GM12864 (cell line): ENCODE data around the gene MGAT3.

Experiments used
- DNase-seq: peaks from one replicate; pipeline ENCODE4 v3.0.0-alpha.2; 2011; ENCODE audit warnings: low read depth
- H3K4me3 ChIP-seq: 2 replicates; pipeline ENCODE4 v1.5.1; 2011; ENCODE audit warnings: mild to moderate bottlenecking, low read depth, low read length, control low read depth
- TF ChIP-seq, protein P1 (sequence below): IDR thresholded peaks from 2 replicates; pipeline ENCODE4 v1.5.1; 2011; ENCODE audit warnings: low read depth, mild to moderate bottlenecking, moderate library complexity, low read length, control low read depth, inconsistent platforms; ENCODE audit errors: missing control alignments

Gene MGAT3

DNA sequence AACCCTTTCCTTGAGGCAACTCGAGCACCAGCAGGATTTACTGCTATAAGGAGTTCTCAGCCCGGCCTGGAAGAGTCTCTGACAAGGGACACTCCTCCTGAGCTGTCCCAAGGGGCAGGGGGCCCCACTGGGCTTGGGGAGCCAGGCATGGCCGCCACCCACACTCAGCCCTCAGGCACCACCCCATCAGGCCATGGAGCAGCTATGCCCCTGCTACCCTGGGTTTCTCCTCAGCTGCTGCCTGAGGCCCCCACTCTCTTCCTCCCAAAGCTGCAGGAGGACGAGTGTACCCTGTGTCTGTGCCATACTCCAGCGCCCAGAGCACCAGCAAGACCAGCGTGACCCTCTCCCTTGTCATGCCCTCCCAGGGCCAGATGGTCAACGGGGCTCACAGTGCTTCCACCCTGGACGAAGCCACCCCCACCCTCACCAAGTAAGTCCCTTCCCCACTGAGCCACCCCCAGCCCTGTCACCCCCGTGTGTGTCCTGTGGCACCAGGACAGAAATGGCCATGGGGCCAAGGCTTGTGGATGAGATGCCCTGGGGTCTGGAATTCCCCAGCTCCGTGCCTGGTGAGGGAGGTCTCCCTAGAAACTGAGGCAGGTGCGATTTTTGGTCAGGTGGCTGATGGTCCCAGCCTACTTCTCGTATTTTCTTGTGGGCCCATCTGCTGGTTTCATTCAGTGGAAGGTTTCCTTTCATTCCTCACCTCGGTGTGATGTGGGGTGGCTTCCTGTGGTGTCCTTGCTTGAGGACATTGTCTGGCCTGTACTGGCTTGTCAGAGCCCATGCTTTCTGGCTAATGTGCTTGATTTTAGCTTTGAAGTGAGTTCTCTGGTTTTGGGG lies 28.8 kb upstream of the MGAT3 start:
- DNase-seq: no peak
- TF ChIP-seq, protein P1, sequence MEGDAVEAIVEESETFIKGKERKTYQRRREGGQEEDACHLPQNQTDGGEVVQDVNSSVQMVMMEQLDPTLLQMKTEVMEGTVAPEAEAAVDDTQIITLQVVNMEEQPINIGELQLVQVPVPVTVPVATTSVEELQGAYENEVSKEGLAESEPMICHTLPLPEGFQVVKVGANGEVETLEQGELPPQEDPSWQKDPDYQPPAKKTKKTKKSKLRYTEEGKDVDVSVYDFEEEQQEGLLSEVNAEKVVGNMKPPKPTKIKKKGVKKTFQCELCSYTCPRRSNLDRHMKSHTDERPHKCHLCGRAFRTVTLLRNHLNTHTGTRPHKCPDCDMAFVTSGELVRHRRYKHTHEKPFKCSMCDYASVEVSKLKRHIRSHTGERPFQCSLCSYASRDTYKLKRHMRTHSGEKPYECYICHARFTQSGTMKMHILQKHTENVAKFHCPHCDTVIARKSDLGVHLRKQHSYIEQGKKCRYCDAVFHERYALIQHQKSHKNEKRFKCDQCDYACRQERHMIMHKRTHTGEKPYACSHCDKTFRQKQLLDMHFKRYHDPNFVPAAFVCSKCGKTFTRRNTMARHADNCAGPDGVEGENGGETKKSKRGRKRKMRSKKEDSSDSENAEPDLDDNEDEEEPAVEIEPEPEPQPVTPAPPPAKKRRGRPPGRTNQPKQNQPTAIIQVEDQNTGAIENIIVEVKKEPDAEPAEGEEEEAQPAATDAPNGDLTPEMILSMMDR: no peak
- no peak overlapping the region for H3K4me3 ChIP-seq

DNA sequence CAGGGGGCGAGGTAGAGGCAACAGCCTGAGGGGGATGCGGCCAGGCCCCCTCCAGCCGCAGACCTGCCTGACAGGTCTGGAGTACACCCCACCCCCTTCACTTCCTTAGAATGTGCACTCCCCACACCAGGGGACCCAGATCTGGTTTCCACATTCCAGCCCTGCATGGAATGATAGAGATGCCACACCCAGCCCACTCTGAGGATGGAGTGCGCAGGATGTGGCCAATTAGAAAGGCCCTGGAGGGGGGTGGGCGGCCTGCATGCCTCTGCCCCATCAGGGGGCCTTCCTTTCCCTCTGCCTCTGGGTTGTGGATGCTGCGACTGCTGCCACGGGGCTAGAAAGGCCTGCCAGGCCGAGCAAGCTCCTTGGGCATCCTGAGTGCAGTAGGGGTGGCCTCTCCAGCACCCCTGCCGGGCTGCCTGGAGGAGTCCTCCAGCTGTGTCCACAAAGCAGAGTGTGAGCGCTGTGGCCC lies 28.2 kb upstream of the MGAT3 start:
- TF ChIP-seq, protein P1: no peak
- no peak for DNase-seq
- H3K4me3 ChIP-seq: no peak overlapping the region

- TF ChIP-seq, protein P1: no peak
- no peak overlapping the region for H3K4me3 ChIP-seq
- DNase-seq: no peak
Observed at GRCh38 chr22:39429186-39429585, 27.6 kb upstream of the MGAT3 start.

GRCh38 chr22:39429916-39430575 lies 26.8 kb upstream of the MGAT3 start:
- DNase-seq: no peak
- TF ChIP-seq, protein P1: no peak
- no peak overlapping the region for H3K4me3 ChIP-seq

DNA sequence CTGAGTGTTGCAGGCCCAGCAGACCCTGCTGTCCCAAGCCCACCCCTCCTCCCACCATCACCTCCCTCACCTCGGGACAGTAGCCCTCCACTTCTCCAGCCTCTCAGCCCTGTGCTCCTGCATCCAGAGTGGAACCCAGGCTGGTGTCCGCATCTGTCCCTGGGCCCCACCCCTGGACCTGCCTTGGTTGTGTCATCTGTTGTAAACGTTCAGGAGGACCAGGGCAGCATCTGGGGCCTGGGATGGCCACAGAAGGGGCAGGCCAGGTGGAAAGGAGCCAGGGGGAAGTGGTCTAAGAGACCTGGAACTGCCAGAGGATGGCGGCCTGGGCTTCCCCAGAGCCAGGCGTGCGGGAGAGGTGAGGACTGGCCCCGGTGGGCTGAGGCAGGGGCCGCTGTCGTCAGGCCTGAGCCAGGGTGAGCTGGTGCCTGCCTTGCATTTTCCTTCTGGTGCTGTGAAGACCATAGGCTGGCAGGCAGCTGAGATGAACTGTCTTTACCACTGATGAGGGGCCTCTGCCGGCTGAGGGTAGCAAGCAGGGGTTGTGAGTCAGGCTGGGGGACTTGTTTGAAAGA lies 26.1 kb upstream of the MGAT3 start:
- TF ChIP-seq, protein P1: no peak
- DNase-seq: no peak
- no peak overlapping the region for H3K4me3 ChIP-seq

DNA sequence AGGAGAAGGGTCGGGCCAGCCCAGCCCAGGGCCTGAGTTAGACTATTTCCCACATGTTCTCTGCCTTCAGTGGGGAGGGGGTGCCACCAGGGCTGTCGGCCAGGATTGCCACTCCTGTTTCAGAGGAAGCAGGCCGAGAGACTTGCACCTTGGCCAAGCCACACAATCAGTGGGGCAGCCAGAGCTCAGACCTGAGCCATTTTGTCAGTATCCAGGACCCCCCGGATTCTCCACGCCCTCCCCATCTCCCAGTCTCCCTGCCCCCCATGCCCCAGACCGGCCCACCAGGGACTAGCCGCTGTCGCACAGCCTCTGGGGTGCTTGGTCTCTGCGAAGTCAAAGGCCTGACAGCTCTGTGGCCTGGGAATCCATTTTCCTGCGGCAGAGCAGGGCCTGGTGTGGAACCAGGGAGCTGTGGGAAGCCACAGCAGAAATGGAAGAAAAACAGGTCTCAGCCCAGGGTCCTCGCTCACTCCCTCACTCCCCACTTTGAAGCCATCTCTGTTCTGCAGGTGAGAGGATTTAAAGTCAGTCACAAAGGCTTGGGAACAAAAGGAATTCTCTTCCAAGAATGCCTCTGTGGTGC lies 25.5 kb upstream of the MGAT3 start:
- DNase-seq: no peak
- H3K4me3 ChIP-seq: no peak overlapping the region
- TF ChIP-seq, protein P1: no peak
